ENCODE data around the gene DCTD. TPM values are rescaled to one million over a fixed set of nuclear protein-coding genes. Genes with fewer than 3 reads are reported as not detected.

DCTD gene
- total RNA-seq, 1 donor from 2014 or later, result 120 TPM

GRCh38 chr4:182924497-182924896 is 7.3 kb upstream of the DCTD start:
- TF ChIP-seq CTCF (conservative IDR thresholded peaks at IDR 0.05), result no peak
- Mint-ChIP-seq H3K27me3 (ENCODE audit: low read depth) (no peaks in the 10 kb centered on the region), H3K9me3 (no peaks in the 10 kb centered on the region), H3K4me1 (peaks cover 9% of the 10 kb centered on the region), H3K27ac (ENCODE audit: unreplicated experiment) (no peak overlapping the region), H3K4me3 (no peak overlapping the region), H3K36me3 (ENCODE audit: low read depth) (no peaks in the 10 kb centered on the region)
- no peak for DNase-seq (ENCODE audit: low read depth, low spot score)

GRCh38 chr4:182923796-182924340 is 6.7 kb upstream of the DCTD start:
- no peaks in the 10 kb centered on the region for H3K36me3 Mint-ChIP-seq (ENCODE audit: low read depth)
- H3K4me1 Mint-ChIP-seq, result peaks cover 13% of the 10 kb centered on the region
- DNase-seq (ENCODE audit: low read depth, low spot score), result no peak
- no peak for TF ChIP-seq CTCF (conservative IDR thresholded peaks at IDR 0.05)
- no peak overlapping the region for H3K27ac Mint-ChIP-seq (ENCODE audit: unreplicated experiment)
- H3K27me3 Mint-ChIP-seq (ENCODE audit: low read depth), result no peaks in the 10 kb centered on the region
- no peaks in the 10 kb centered on the region for H3K9me3 Mint-ChIP-seq
- no peak overlapping the region for H3K4me3 Mint-ChIP-seq

GRCh38 chr4:182923366-182923765 is 6.2 kb upstream of the DCTD start:
- Mint-ChIP-seq H3K27me3 (ENCODE audit: low read depth) (no peaks in the 10 kb centered on the region), H3K4me1 (peaks cover 18% of the 10 kb centered on the region), H3K9me3 (no peaks in the 10 kb centered on the region), H3K27ac (ENCODE audit: unreplicated experiment) (no peak overlapping the region), H3K36me3 (ENCODE audit: low read depth) (no peaks in the 10 kb centered on the region), H3K4me3 (no peak overlapping the region)
- DNase-seq (ENCODE audit: low read depth, low spot score), result no peak
- TF ChIP-seq CTCF (conservative IDR thresholded peaks at IDR 0.05), result no peak

- Mint-ChIP-seq H3K9me3 (no peaks in the 10 kb centered on the region), H3K27me3 (ENCODE audit: low read depth) (no peaks in the 10 kb centered on the region), H3K27ac (ENCODE audit: unreplicated experiment) (no peak overlapping the region), H3K36me3 (ENCODE audit: low read depth) (no peaks in the 10 kb centered on the region), H3K4me1 (peaks cover 24% of the 10 kb centered on the region), H3K4me3 (no peak overlapping the region)
- no peak for DNase-seq (ENCODE audit: low read depth, low spot score)
- no peak for TF ChIP-seq CTCF (conservative IDR thresholded peaks at IDR 0.05)
These were observed 5.5 kb upstream of the DCTD start for GRCh38 chr4:182922501-182923284.

- DNase-seq (ENCODE audit: low read depth, low spot score), result no peak
- Mint-ChIP-seq H3K27ac (ENCODE audit: unreplicated experiment) (no peak overlapping the region), H3K4me3 (no peak overlapping the region), H3K9me3 (no peaks in the 10 kb centered on the region), H3K36me3 (ENCODE audit: low read depth) (no peaks in the 10 kb centered on the region), H3K4me1 (peaks cover 26% of the 10 kb centered on the region), H3K27me3 (ENCODE audit: low read depth) (no peaks in the 10 kb centered on the region)
- no peak for TF ChIP-seq CTCF (conservative IDR thresholded peaks at IDR 0.05)
These were observed 4.4 kb upstream of the DCTD start for GRCh38 chr4:182921608-182922007.

Data from neural crest cell (in vitro differentiated cells).